Left ventricle myocardium superior (tissue), 1 donor: ENCODE data around the gene CAMK2A. TPM values are rescaled to one million over a fixed set of nuclear protein-coding genes. Genes with fewer than 3 reads are reported as not detected.

Source experiments
- ATAC-seq: fragments of 200-7000 bp; cut with Tn5 transposase; one replicate; pipeline ENCODE4 v1.9.1; 2020; ENCODE audit warnings: mild to moderate bottlenecking, moderate library complexity
- DNase-seq: peaks from one replicate; pipeline ENCODE4 v3.0.0-alpha.2; 2020
- intact Hi-C: fragments of 100-400 bp; cut with micrococcal nuclease; formaldehyde crosslinking; loops from one replicate; pipeline ENCODE4 v1.11.0; 2022
- total RNA-seq: library from RNA; stranded (reverse); fragmentation: NEBNext Ultra II Directional; extraction: Animal tissue kit (Norgen Biotek cat#: 25700); gene quantifications from one replicate; pipeline ENCODE4 v1.2.1, GENCODE V29; 2021
- donor health status: DM: no; HTN: yes; CAD: no; lungs with severe emphysema.

The CAMK2A gene
- total RNA-seq, 1 donor from 2014 or later, result 16.6 TPM

- DNase-seq (no peak), ATAC-seq (no peak)
These were observed 104.3 kb downstream of the CAMK2A start for GRCh38 chr5:150184990-150185912.

GRCh38 chr5:150184006-150184405 lies 105.6 kb downstream of the CAMK2A start:
- intact Hi-C loops, result no loop called here
- DNase-seq (no peak), ATAC-seq (no peak)

More at GRCh38 chr5:150184990-150185912, 104.3 kb downstream of the CAMK2A start:
- intact Hi-C loops, result no loop called here

GRCh38 chr5:150183436-150183835 lies 106.1 kb downstream of the CAMK2A start:
- ATAC-seq (no peak), DNase-seq (no peak)
- intact Hi-C loops, result no loop called here

- DNase-seq, result no peak
- ATAC-seq, result no peak
- intact Hi-C loops, result no loop called here
These were observed 106.8 kb downstream of the CAMK2A start for GRCh38 chr5:150182774-150183173.

- DNase-seq (no peak), ATAC-seq (no peak)
- intact Hi-C loops, result no loop called here
These were observed 107.6 kb downstream of the CAMK2A start for GRCh38 chr5:150181766-150182545.

GRCh38 chr5:150181027-150181426 lies 108.5 kb downstream of the CAMK2A start:
- DNase-seq (no peak), ATAC-seq (peak; percentile 26)
- intact Hi-C loops, result no loop called here

GRCh38 chr5:150180241-150181026 lies 109.1 kb downstream of the CAMK2A start:
- peak; percentile 86 for ATAC-seq
- intact Hi-C loops, result no loop called here

GRCh38 chr5:150179019-150179620 lies 110.5 kb downstream of the CAMK2A start:
- DNase-seq, result no peak
- no peak for ATAC-seq
- intact Hi-C loops, result no loop called here

More at GRCh38 chr5:150180241-150181026, 109.1 kb downstream of the CAMK2A start:
- DNase-seq, result peak; percentile 84

GRCh38 chr5:150178262-150178661 lies 111.3 kb downstream of the CAMK2A start:
- ATAC-seq (no peak), DNase-seq (no peak)
- intact Hi-C loops, result no loop called here

- intact Hi-C loops, result no loop called here
- no peak for ATAC-seq
- DNase-seq, result no peak
These were observed 111.9 kb downstream of the CAMK2A start for GRCh38 chr5:150177721-150178120.

GRCh38 chr5:150176745-150177477 lies 112.7 kb downstream of the CAMK2A start:
- ATAC-seq, result no peak
- no peak for DNase-seq
- intact Hi-C loops, result no loop called here

GRCh38 chr5:150175536-150175935 lies 114.0 kb downstream of the CAMK2A start:
- ATAC-seq (no peak), DNase-seq (no peak)
- intact Hi-C loops, result no loop called here

GRCh38 chr5:150175076-150175475 lies 114.5 kb downstream of the CAMK2A start:
- DNase-seq (no peak), ATAC-seq (no peak)
- intact Hi-C loops, result no loop called here

GRCh38 chr5:150174285-150174684 lies 115.3 kb downstream of the CAMK2A start:
- ATAC-seq, result no peak
- no peak for DNase-seq
- intact Hi-C loops, result no loop called here

- intact Hi-C loops, result no loop called here
- ATAC-seq (no peak), DNase-seq (no peak)
These were observed 116.4 kb downstream of the CAMK2A start for GRCh38 chr5:150173161-150173560.

- no peak for ATAC-seq
- DNase-seq, result no peak
- intact Hi-C loops, result no loop called here
These were observed 117.0 kb downstream of the CAMK2A start for GRCh38 chr5:150172556-150172955.

GRCh38 chr5:150172145-150172544 lies 117.4 kb downstream of the CAMK2A start:
- intact Hi-C loops, result no loop called here
- DNase-seq, result no peak
- no peak for ATAC-seq
